MM.1S (cell line): ENCODE results near the gene CDC45.

Source experiments
- EZH2 ChIP-seq: fragments of 300-600 bp; sonication (generic); optimal IDR thresholded peaks from 2 replicates; pipeline ENCODE3; 2017; ENCODE audit warnings: low read depth, mild to moderate bottlenecking, antibody characterized with exemption, low read length, mixed read lengths
- EZH2phosphoT487 ChIP-seq: fragments of 300-600 bp; sonication (generic); IDR thresholded peaks from 2 replicates; pipeline ENCODE4 v1.6.1; 2018; ENCODE audit warnings: antibody characterized with exemption, low read length
- TF ChIP-seq, protein P1 (sequence below): fragments of 300-600 bp; sonication (generic); IDR thresholded peaks from 2 replicates; pipeline ENCODE4 v1.5.1; 2016; ENCODE audit warnings: antibody characterized with exemption, low read length, mixed read lengths

- TF ChIP-seq, protein P1, sequence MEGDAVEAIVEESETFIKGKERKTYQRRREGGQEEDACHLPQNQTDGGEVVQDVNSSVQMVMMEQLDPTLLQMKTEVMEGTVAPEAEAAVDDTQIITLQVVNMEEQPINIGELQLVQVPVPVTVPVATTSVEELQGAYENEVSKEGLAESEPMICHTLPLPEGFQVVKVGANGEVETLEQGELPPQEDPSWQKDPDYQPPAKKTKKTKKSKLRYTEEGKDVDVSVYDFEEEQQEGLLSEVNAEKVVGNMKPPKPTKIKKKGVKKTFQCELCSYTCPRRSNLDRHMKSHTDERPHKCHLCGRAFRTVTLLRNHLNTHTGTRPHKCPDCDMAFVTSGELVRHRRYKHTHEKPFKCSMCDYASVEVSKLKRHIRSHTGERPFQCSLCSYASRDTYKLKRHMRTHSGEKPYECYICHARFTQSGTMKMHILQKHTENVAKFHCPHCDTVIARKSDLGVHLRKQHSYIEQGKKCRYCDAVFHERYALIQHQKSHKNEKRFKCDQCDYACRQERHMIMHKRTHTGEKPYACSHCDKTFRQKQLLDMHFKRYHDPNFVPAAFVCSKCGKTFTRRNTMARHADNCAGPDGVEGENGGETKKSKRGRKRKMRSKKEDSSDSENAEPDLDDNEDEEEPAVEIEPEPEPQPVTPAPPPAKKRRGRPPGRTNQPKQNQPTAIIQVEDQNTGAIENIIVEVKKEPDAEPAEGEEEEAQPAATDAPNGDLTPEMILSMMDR = no peak
- TF ChIP-seq EZH2 (no peak), EZH2phosphoT487 (no peak)
Observed at GRCh38 chr22:19513823-19514222, 34.1 kb downstream of the CDC45 start.
